DND-41 (cell line): ENCODE results near the gene SESTD1.

Experiments used
- CTCF ChIP-seq: IDR thresholded peaks from 2 replicates; pipeline ENCODE4 v1.5.1; 2012; ENCODE audit warnings: borderline replicate concordance, low read length, moderate library complexity, mild to moderate bottlenecking; ENCODE audit not compliant: poor library complexity, severe bottlenecking; ENCODE audit errors: extremely low read depth
- EZH2 ChIP-seq: IDR thresholded peaks from 3 replicates; pipeline ENCODE4 v1.6.1; 2012; ENCODE audit warnings: borderline replicate concordance, low read depth, mild to moderate bottlenecking, moderate library complexity, low read length, inconsistent platforms; ENCODE audit not compliant: severe bottlenecking

DNA sequence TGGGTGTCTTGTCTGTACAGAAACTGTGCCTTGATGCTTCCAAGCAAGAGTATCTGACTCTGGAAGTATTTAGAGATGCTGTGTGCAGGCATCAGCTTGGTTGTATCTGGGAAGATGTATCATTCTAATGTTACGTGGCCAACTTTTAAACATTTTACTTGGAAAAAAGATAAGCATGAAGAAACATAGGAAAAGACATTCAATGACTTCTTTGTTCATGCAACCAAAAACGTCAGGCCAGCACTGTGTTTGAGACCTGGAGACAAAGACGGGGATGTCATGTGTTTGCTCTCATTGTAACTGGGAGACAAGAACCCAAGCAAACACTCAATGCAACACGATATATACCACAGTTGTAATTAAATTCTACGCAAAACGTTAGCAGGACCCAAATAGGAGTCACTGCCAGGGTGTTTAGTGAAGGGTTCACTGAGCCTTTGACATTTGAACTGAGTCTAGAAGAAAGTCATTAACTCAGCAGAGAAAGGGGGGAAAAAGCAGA, 8.9 kb upstream of the SESTD1 start:
- TF ChIP-seq CTCF: no peak
- TF ChIP-seq EZH2: no peak
